ENCODE data around the gene CHSY1.
"Not testable (repeated sequence)": the region's sequence is repeated elsewhere in the genome, so short reads cannot be mapped to it uniquely, and the experiment has no call there.

Gene CHSY1

DNA sequence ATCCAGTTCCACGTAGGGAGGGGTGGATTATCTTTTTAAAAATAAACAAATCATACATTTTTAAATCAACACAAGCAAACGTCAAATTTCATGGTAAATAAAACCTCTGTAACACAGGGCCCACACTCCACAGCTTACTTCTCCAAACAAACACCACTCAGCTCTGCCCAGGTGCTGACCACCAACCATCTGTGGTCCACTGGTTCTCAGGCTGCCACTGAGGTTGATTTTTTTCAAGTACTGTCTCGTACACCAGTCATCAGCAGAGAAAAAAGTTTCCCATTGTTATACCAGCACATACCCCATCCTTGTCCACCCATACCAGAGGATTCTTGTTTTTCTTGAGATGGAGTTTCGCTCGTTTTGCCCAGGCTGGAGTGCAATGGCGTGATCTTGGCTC is 32.4 kb downstream of the CHSY1 start:
- H3K27ac ChIP-seq (ENCODE audit: low read length): no peak overlapping the region
- no peak overlapping the region for H3K9ac ChIP-seq (ENCODE audit: low read length in 2 of 2)
- H3K4me3 ChIP-seq (ENCODE audit: low read length in 2 of 2): no peak overlapping the region
- no peaks in the 10 kb centered on the region for H3K27me3 ChIP-seq (ENCODE audit: control insufficient read depth in 1 of 2, insufficient read depth in 2 of 2, low read length in 2 of 2)
- no peaks in the 10 kb centered on the region for H3K36me3 ChIP-seq (ENCODE audit: control insufficient read depth in 2 of 2, insufficient read depth in 2 of 2, low read length in 2 of 2)
- H3K9me3 ChIP-seq (ENCODE audit: control insufficient read depth in 2 of 2, low read length in 2 of 2): no peaks in the 10 kb centered on the region
- H3K4me1 ChIP-seq (ENCODE audit: control insufficient read depth, insufficient read depth, low read length): peaks cover 3% of the 10 kb centered on the region

DNA sequence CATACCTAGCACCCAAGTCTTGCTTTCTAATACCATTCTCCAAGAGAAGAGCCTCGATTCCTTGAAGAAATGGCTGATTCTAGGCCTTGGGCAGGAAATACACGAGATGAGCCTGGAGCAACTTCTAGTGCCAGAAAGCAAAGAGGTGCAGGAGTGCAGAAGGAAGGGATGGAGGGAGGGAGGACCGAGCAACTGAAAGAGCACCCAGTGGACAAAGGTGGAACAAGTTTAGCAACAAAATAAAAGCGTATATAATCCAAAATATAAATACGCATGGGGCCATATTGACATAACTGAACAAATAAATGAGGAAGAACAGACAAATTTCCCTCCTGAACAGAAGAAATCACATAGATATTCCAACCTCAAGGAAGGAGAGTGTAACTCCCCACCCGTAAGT is 34.4 kb downstream of the CHSY1 start:
- H3K9me3 ChIP-seq (ENCODE audit: control insufficient read depth in 2 of 2, low read length in 2 of 2): no peaks in the 10 kb centered on the region
- peaks cover 0 to 3% of the 10 kb centered on the region in 2 donors for H3K36me3 ChIP-seq (ENCODE audit: control insufficient read depth in 2 of 2, insufficient read depth in 2 of 2, low read length in 2 of 2)
- no peak overlapping the region for H3K4me3 ChIP-seq (ENCODE audit: low read length in 2 of 2)
- H3K27ac ChIP-seq (ENCODE audit: low read length): no peak overlapping the region
- H3K4me1 ChIP-seq (ENCODE audit: control insufficient read depth, insufficient read depth, low read length): peaks cover 3% of the 10 kb centered on the region
- H3K9ac ChIP-seq (ENCODE audit: low read length in 2 of 2): no peak overlapping the region
- no peaks in the 10 kb centered on the region for H3K27me3 ChIP-seq (ENCODE audit: control insufficient read depth in 1 of 2, insufficient read depth in 2 of 2, low read length in 2 of 2)

DNA sequence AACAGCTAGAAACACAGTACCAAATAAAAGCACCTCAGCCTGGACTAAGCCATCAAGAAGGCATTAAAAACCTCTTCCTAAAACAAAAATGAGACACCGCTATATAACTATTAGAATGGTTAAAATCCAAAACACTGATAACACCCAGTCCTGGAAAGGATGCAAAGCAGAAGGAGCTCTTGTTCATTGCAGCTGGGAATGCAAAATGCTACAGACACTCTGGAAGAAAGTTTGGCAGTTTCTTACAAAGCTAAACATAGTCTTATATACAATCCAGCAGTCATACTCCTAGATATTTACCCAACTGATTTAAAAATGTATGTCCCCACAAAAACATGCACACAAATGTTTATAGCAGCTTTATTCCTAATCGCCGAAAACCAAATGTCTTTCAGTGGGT is 35.7 kb downstream of the CHSY1 start:
- Histone ChIP-seq H3K9ac (ENCODE audit: low read length in 2 of 2) (no peak overlapping the region), H3K36me3 (ENCODE audit: control insufficient read depth in 2 of 2, insufficient read depth in 2 of 2, low read length in 2 of 2) (peaks cover 0 to 3% of the 10 kb centered on the region in 2 donors), H3K4me1 (ENCODE audit: control insufficient read depth, insufficient read depth, low read length) (peaks cover 2% of the 10 kb centered on the region), H3K9me3 (ENCODE audit: control insufficient read depth in 2 of 2, low read length in 2 of 2) (no peaks in the 10 kb centered on the region), H3K4me3 (ENCODE audit: low read length in 2 of 2) (no peak overlapping the region), H3K27me3 (ENCODE audit: control insufficient read depth in 1 of 2, insufficient read depth in 2 of 2, low read length in 2 of 2) (no peaks in the 10 kb centered on the region), H3K27ac (ENCODE audit: low read length) (no peak overlapping the region)

DNA sequence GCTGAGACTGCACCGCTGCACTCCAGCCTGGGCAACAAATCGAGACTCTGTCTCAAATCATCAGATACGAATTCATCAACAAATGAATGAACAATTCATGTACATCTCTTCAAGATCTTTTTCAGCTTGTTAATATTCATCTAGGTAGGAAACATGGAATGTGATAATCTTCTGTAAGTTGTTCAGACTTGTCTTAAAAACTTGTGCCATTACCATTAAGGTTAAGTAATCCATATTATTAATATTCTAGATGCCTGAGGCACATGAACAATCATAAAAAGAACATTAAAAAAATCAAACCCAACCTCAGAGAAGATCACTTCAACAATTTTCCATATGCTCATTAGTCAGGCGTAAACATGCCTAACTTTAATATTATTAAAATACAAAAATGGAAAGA is 36.2 kb downstream of the CHSY1 start:
- no peaks in the 10 kb centered on the region for H3K9me3 ChIP-seq (ENCODE audit: control insufficient read depth in 2 of 2, low read length in 2 of 2)
- H3K27me3 ChIP-seq (ENCODE audit: control insufficient read depth in 1 of 2, insufficient read depth in 2 of 2, low read length in 2 of 2): no peaks in the 10 kb centered on the region
- H3K4me1 ChIP-seq (ENCODE audit: control insufficient read depth, insufficient read depth, low read length): no peaks in the 10 kb centered on the region
- H3K36me3 ChIP-seq (ENCODE audit: control insufficient read depth in 2 of 2, insufficient read depth in 2 of 2, low read length in 2 of 2): peaks cover 0 to 3% of the 10 kb centered on the region in 2 donors
- no peak overlapping the region for H3K9ac ChIP-seq (ENCODE audit: low read length in 2 of 2)
- H3K27ac ChIP-seq (ENCODE audit: low read length): no peak overlapping the region
- H3K4me3 ChIP-seq (ENCODE audit: low read length in 2 of 2): no peak overlapping the region

DNA sequence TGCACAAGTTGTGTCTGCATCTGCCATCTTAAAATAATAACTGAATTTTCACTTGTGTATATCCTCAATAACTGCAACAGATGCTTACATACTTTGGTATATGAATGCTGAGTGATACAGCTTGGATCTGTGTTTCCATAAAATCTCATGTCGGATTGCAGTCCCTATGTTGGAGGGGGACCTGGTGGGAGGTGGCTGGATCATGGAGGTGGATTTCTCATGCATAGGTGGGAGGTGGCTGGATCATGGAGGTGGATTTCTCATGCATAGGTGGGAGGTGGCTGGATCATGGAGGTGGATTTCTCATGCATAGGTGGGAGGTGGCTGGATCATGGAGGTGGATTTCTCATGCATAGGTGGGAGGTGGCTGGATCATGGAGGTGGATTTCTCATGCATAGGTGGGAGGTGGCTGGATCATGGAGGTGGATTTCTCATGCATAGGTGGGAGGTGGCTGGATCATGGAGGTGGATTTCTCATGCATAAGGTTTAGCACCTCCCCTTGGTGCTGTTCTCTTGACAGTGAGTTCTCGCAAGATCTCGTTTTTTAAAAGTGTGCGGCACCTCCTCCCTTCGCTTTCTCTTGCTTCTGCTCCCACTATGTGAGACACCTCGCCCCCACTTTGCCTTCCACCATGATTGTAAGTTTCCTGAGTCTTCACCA is 37.3 kb downstream of the CHSY1 start:
- H3K9me3 ChIP-seq (ENCODE audit: control insufficient read depth in 2 of 2, low read length in 2 of 2); H3K4me3 ChIP-seq (ENCODE audit: low read length in 2 of 2); H3K36me3 ChIP-seq (ENCODE audit: control insufficient read depth in 2 of 2, insufficient read depth in 2 of 2, low read length in 2 of 2); H3K9ac ChIP-seq (ENCODE audit: low read length in 2 of 2); H3K27ac ChIP-seq (ENCODE audit: low read length); H3K4me1 ChIP-seq (ENCODE audit: control insufficient read depth, insufficient read depth, low read length); H3K27me3 ChIP-seq (ENCODE audit: control insufficient read depth in 1 of 2, insufficient read depth in 2 of 2, low read length in 2 of 2): not testable (repeated sequence)

DNA sequence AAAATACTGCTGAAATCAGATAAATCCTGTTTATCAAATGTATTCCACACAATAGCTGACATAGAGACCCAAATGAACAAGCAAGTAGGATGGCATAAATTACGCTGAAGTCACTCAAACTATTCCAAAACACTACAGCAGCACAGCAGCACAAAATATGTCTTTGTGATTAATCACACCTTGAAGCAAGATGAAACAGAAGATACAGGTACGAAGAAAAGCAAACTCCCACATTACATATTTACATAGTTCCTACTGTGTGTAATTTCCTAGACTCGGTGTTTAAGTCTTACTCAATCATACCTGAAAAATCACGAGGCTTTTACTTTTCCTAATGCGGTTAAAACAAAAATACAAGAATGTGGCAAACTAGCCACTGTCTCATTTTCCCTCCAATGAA is 38.3 kb downstream of the CHSY1 start:
- Histone ChIP-seq H3K9ac (ENCODE audit: low read length in 2 of 2) (no peak overlapping the region), H3K9me3 (ENCODE audit: control insufficient read depth in 2 of 2, low read length in 2 of 2) (no peaks in the 10 kb centered on the region), H3K4me1 (ENCODE audit: control insufficient read depth, insufficient read depth, low read length) (no peaks in the 10 kb centered on the region), H3K36me3 (ENCODE audit: control insufficient read depth in 2 of 2, insufficient read depth in 2 of 2, low read length in 2 of 2) (peaks cover 0 to 3% of the 10 kb centered on the region in 2 donors), H3K27ac (ENCODE audit: low read length) (no peak overlapping the region), H3K4me3 (ENCODE audit: low read length in 2 of 2) (no peak overlapping the region), H3K27me3 (ENCODE audit: control insufficient read depth in 1 of 2, insufficient read depth in 2 of 2, low read length in 2 of 2) (no peaks in the 10 kb centered on the region)

DNA sequence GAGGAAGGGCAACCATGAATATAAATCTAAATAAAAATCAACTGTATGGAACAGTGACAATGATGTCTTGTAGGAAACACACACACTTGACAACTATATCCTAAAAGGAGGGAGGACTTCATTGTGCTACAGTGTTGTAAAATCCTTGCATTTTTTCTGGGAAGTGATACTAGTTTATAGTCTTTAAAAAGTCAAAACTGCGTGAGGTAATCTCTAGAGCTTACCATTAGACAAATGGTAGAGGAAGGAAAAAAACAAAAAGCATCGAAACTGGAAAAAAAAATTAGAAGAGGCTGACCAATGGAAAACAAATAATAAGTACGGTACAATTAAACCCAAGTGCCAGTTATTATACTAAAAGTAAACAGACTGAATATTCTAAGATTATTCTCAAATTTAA is 38.7 kb downstream of the CHSY1 start:
- Histone ChIP-seq H3K27ac (ENCODE audit: low read length) (no peak overlapping the region), H3K4me1 (ENCODE audit: control insufficient read depth, insufficient read depth, low read length) (no peaks in the 10 kb centered on the region)

DNA sequence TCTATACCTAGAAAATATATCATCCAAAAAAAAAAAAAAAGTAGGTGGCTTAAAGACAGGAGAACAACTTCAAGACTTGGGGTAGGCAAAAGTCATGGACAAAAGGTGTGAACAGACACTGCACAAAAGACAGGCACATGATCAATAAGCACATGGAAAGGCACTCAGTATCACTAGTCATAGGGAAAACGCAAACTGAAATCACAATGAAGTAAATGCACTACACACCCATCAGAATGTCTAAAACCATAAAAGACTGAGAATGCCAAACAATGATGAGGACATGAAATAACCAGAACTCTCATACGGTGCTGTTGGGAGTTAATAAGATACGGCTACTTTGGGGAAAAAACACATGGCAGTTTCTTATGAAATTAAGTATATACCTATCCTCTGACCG is 40.0 kb downstream of the CHSY1 start:
- H3K27me3 ChIP-seq (ENCODE audit: control insufficient read depth in 1 of 2, insufficient read depth in 2 of 2, low read length in 2 of 2): no peaks in the 10 kb centered on the region
- H3K4me1 ChIP-seq (ENCODE audit: control insufficient read depth, insufficient read depth, low read length): no peaks in the 10 kb centered on the region
- no peaks in the 10 kb centered on the region for H3K9me3 ChIP-seq (ENCODE audit: control insufficient read depth in 2 of 2, low read length in 2 of 2)
- H3K27ac ChIP-seq (ENCODE audit: low read length): no peak overlapping the region
- no peak overlapping the region for H3K9ac ChIP-seq (ENCODE audit: low read length in 2 of 2)
- no peak overlapping the region for H3K4me3 ChIP-seq (ENCODE audit: low read length in 2 of 2)
- peaks cover 0 to 3% of the 10 kb centered on the region in 2 donors for H3K36me3 ChIP-seq (ENCODE audit: control insufficient read depth in 2 of 2, insufficient read depth in 2 of 2, low read length in 2 of 2)

More for the DNA sequence above, 38.7 kb downstream of the CHSY1 start:
- H3K27me3 ChIP-seq (ENCODE audit: control insufficient read depth in 1 of 2, insufficient read depth in 2 of 2, low read length in 2 of 2): no peaks in the 10 kb centered on the region
- H3K9ac ChIP-seq (ENCODE audit: low read length in 2 of 2): no peak overlapping the region
- H3K4me3 ChIP-seq (ENCODE audit: low read length in 2 of 2): no peak overlapping the region
- peaks cover 0 to 3% of the 10 kb centered on the region in 2 donors for H3K36me3 ChIP-seq (ENCODE audit: control insufficient read depth in 2 of 2, insufficient read depth in 2 of 2, low read length in 2 of 2)
- H3K9me3 ChIP-seq (ENCODE audit: control insufficient read depth in 2 of 2, low read length in 2 of 2): no peaks in the 10 kb centered on the region

DNA sequence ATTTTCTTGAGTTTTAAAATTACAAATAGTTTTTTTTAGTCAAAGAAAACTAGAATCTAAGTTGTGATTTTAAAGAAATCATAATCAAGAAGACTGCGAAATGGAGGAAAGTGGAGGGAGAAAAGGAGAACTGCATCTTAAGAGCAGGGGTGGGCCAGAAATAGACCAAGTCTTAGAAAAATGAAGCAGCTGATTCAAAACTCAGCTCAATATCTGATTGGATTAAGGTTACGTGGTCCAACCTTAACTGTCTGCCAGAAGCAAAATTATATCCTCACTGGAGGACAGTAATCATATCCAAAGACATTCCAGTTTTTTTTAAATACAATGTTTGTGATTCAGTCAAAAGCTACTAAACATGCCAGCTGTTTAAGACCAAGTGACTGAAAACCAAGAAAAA is 41.4 kb downstream of the CHSY1 start:
- no peaks in the 10 kb centered on the region for H3K27me3 ChIP-seq (ENCODE audit: control insufficient read depth in 1 of 2, insufficient read depth in 2 of 2, low read length in 2 of 2)
- H3K36me3 ChIP-seq (ENCODE audit: control insufficient read depth in 2 of 2, insufficient read depth in 2 of 2, low read length in 2 of 2): peaks cover 0 to 3% of the 10 kb centered on the region in 2 donors
- no peaks in the 10 kb centered on the region for H3K4me1 ChIP-seq (ENCODE audit: control insufficient read depth, insufficient read depth, low read length)
- no peaks in the 10 kb centered on the region for H3K9me3 ChIP-seq (ENCODE audit: control insufficient read depth in 2 of 2, low read length in 2 of 2)
- peak overlapping the region; percentile 4 for H3K27ac ChIP-seq (ENCODE audit: low read length)
- no peak overlapping the region for H3K9ac ChIP-seq (ENCODE audit: low read length in 2 of 2)
- H3K4me3 ChIP-seq (ENCODE audit: low read length in 2 of 2): no peak overlapping the region

DNA sequence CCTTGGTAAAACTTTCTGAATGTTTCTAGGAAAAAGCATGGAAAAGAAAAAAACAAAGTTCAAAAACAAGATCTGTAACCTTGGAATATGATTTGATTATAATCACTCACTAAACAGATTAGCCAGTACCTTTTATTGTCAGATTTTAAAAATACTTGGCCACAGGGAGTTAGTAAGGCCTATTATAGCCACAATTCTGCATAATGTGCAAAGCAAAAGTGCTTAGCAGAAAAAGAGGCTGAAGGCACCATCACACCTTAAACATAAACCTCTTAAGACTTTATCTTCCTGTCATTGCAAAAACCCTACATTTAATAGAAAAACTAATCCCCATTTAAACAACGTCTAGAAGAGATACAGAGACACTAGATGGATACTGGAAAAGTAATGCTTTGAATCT is 41.8 kb downstream of the CHSY1 start:
- no peak overlapping the region for H3K4me3 ChIP-seq (ENCODE audit: low read length in 2 of 2)
- no peak overlapping the region for H3K9ac ChIP-seq (ENCODE audit: low read length in 2 of 2)
- H3K9me3 ChIP-seq (ENCODE audit: control insufficient read depth in 2 of 2, low read length in 2 of 2): no peaks in the 10 kb centered on the region
- H3K4me1 ChIP-seq (ENCODE audit: control insufficient read depth, insufficient read depth, low read length): no peaks in the 10 kb centered on the region
- no peaks in the 10 kb centered on the region for H3K27me3 ChIP-seq (ENCODE audit: control insufficient read depth in 1 of 2, insufficient read depth in 2 of 2, low read length in 2 of 2)
- H3K27ac ChIP-seq (ENCODE audit: low read length): peak overlapping the region; percentile 4
- H3K36me3 ChIP-seq (ENCODE audit: control insufficient read depth in 2 of 2, insufficient read depth in 2 of 2, low read length in 2 of 2): peaks cover 0 to 3% of the 10 kb centered on the region in 2 donors

DNA sequence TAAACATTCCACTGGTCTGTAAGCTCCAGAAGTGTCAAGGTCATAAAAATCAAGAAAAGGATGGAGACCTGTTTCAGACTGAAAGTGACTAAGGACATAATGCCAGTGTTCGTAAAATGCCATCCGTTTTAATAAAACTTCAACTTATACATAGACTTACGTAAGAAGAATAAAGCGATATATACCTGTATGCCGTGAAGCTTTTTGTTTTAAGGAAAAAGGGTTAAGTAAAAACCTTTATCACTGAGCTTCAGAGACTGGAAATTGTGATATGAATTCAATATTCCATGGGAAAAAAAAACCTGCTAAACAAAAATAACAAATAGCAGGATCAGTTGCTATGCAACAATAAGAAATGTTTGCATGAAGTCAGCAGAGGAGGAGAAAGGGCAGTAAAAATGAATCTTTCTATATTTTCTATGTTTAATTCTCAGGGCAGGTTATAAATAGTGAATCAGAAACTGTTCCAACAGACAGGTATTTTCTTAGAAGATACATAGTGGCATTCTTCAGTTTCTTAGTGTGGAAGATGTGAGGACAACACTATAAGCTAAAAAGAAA is 42.5 kb downstream of the CHSY1 start:
- no peaks in the 10 kb centered on the region for H3K27me3 ChIP-seq (ENCODE audit: control insufficient read depth in 1 of 2, insufficient read depth in 2 of 2, low read length in 2 of 2)
- no peaks in the 10 kb centered on the region for H3K4me1 ChIP-seq (ENCODE audit: control insufficient read depth, insufficient read depth, low read length)
- peaks cover 0 to 3% of the 10 kb centered on the region in 2 donors for H3K36me3 ChIP-seq (ENCODE audit: control insufficient read depth in 2 of 2, insufficient read depth in 2 of 2, low read length in 2 of 2)
- no peaks in the 10 kb centered on the region for H3K9me3 ChIP-seq (ENCODE audit: control insufficient read depth in 2 of 2, low read length in 2 of 2)
- H3K9ac ChIP-seq (ENCODE audit: low read length in 2 of 2): no peak overlapping the region
- no peak overlapping the region for H3K27ac ChIP-seq (ENCODE audit: low read length)
- H3K4me3 ChIP-seq (ENCODE audit: low read length in 2 of 2): no peak overlapping the region
